ENCODE results near the gene RFESD. TPM values are rescaled to one million over a fixed set of nuclear protein-coding genes. Genes with fewer than 3 reads are reported as not detected.

Gene RFESD
- polyA plus RNA-seq, 3 donors, result 0.15 to 1.4 (median 0.24) TPM

- no CpG with 5 or more reads among the region's 1 CpG for WGBS (ENCODE audit: insufficient coverage)
- no peaks in the 10 kb centered on the region for H3K27me3 Mint-ChIP-seq (ENCODE audit: low read depth in 3 of 3)
- peaks cover 0 to 5% (median 0%) of the 10 kb centered on the region in 7 donors for H3K9me3 Mint-ChIP-seq
- H3K36me3 Mint-ChIP-seq, result peaks cover 0 to 1% of the 10 kb centered on the region in 2 donors
- no peaks in the 10 kb centered on the region for H3K9me3 ChIP-seq (replicated peaks in 1 of 2; ENCODE audit: control insufficient read depth in 1 of 2, insufficient read depth in 1 of 2, low read length in 2 of 2)
- H3K4me1 ChIP-seq (ENCODE audit: control insufficient read depth in 1 of 2, insufficient read depth in 2 of 2, low read length in 2 of 2), result no peaks in the 10 kb centered on the region
- H2AFZ ChIP-seq (ENCODE audit: insufficient read depth, low read depth, low read length, poor library complexity, severe bottlenecking), result no peak overlapping the region
- H3K27ac Mint-ChIP-seq, result no peak overlapping the region
- no peaks in the 10 kb centered on the region for H3K79me2 ChIP-seq (ENCODE audit: insufficient read depth, low read length)
- no peak overlapping the region for H3K4me2 ChIP-seq (replicated peaks; ENCODE audit: extremely low read depth, low read length, poor library complexity, severe bottlenecking)
- no peaks in the 10 kb centered on the region for H3K27me3 ChIP-seq (ENCODE audit: control insufficient read depth in 2 of 2, insufficient read depth in 2 of 2, low read length in 2 of 2)
- TF ChIP-seq, protein P1, sequence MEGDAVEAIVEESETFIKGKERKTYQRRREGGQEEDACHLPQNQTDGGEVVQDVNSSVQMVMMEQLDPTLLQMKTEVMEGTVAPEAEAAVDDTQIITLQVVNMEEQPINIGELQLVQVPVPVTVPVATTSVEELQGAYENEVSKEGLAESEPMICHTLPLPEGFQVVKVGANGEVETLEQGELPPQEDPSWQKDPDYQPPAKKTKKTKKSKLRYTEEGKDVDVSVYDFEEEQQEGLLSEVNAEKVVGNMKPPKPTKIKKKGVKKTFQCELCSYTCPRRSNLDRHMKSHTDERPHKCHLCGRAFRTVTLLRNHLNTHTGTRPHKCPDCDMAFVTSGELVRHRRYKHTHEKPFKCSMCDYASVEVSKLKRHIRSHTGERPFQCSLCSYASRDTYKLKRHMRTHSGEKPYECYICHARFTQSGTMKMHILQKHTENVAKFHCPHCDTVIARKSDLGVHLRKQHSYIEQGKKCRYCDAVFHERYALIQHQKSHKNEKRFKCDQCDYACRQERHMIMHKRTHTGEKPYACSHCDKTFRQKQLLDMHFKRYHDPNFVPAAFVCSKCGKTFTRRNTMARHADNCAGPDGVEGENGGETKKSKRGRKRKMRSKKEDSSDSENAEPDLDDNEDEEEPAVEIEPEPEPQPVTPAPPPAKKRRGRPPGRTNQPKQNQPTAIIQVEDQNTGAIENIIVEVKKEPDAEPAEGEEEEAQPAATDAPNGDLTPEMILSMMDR (IDR thresholded peaks at IDR 0.05), result no peak
- no peak overlapping the region for H3K4me3 ChIP-seq (replicated peaks in 1 of 3; ENCODE audit: low read depth in 2 of 3, low read length in 3 of 3)
- DNase-seq, result no peak
- H3K4me3 Mint-ChIP-seq, result no peak overlapping the region
- H3K9ac ChIP-seq (ENCODE audit: insufficient read depth, low read length, poor library complexity, severe bottlenecking), result no peak overlapping the region
- H4K20me1 ChIP-seq (ENCODE audit: insufficient read depth, low read length), result no peaks in the 10 kb centered on the region
- no peaks in the 10 kb centered on the region for H3K36me3 ChIP-seq (replicated peaks in 1 of 2; ENCODE audit: control insufficient read depth in 1 of 2, insufficient read depth in 2 of 2, low read length in 2 of 2)
- H3K4me1 Mint-ChIP-seq, result no peaks in the 10 kb centered on the region
- intact Hi-C loops (cut with micrococcal nuclease), result no loop called here
- no peak overlapping the region for H3K27ac ChIP-seq (ENCODE audit: low read depth in 1 of 2, low read length in 2 of 2)
These were observed 43.1 kb downstream of the RFESD start for GRCh38 chr5:95689680-95690079.

DNA sequence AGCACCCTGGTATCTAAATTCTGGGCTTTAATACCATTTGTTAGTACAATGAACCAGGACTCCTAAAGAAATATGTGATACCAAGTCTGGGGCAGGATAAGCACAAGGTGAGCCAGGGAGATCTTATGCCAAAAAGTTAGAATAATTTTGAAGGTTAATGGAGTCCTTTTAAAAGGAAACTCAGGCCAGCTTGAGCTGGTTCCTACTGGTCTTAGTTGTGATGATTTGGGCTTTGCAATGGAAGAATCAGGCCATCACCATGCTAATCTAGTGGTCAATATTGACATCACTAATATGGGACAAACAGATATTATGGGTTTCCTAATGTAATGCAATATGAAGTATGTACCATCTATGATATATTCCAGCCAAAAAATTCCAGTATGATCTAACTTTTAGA lies 43.8 kb downstream of the RFESD start:
- Mint-ChIP-seq H3K4me1 (no peaks in the 10 kb centered on the region), H3K9me3 (peaks cover 0 to 5% (median 0%) of the 10 kb centered on the region in 7 donors)
- H2AFZ ChIP-seq (ENCODE audit: insufficient read depth, low read depth, low read length, poor library complexity, severe bottlenecking), result no peak overlapping the region

More for the DNA sequence above, 43.8 kb downstream of the RFESD start:
- H3K27ac ChIP-seq (ENCODE audit: low read depth in 1 of 2, low read length in 2 of 2), result no peak overlapping the region
- H3K27me3 ChIP-seq (ENCODE audit: control insufficient read depth in 2 of 2, insufficient read depth in 2 of 2, low read length in 2 of 2), result no peaks in the 10 kb centered on the region
- no peak overlapping the region for H3K9ac ChIP-seq (ENCODE audit: insufficient read depth, low read length, poor library complexity, severe bottlenecking)
- DNase-seq, result no peak
- no peaks in the 10 kb centered on the region for H3K9me3 ChIP-seq (replicated peaks in 1 of 2; ENCODE audit: control insufficient read depth in 1 of 2, insufficient read depth in 1 of 2, low read length in 2 of 2)
- Mint-ChIP-seq H3K27ac (no peak overlapping the region), H3K27me3 (ENCODE audit: low read depth in 3 of 3) (no peaks in the 10 kb centered on the region), H3K4me3 (no peak overlapping the region), H3K36me3 (peaks cover 0 to 1% of the 10 kb centered on the region in 2 donors)
- no peak overlapping the region for H3K4me3 ChIP-seq (replicated peaks in 1 of 3; ENCODE audit: low read depth in 2 of 3, low read length in 3 of 3)
- TF ChIP-seq, protein P1 (IDR thresholded peaks at IDR 0.05), result no peak
- H3K4me2 ChIP-seq (replicated peaks; ENCODE audit: extremely low read depth, low read length, poor library complexity, severe bottlenecking), result no peak overlapping the region
- H3K79me2 ChIP-seq (ENCODE audit: insufficient read depth, low read length), result no peaks in the 10 kb centered on the region
- H4K20me1 ChIP-seq (ENCODE audit: insufficient read depth, low read length), result no peaks in the 10 kb centered on the region
- no peaks in the 10 kb centered on the region for H3K4me1 ChIP-seq (ENCODE audit: control insufficient read depth in 1 of 2, insufficient read depth in 2 of 2, low read length in 2 of 2)
- H3K36me3 ChIP-seq (replicated peaks in 1 of 2; ENCODE audit: control insufficient read depth in 1 of 2, insufficient read depth in 2 of 2, low read length in 2 of 2), result no peaks in the 10 kb centered on the region
- intact Hi-C loops (cut with micrococcal nuclease), result no loop called here
